ENCODE results near the gene PPDPF. TPM values are rescaled to one million over a fixed set of nuclear protein-coding genes. Genes with fewer than 3 reads are reported as not detected.

Gene PPDPF
- total RNA-seq, 1 experiment from 2014 or later = 148 TPM

DNA sequence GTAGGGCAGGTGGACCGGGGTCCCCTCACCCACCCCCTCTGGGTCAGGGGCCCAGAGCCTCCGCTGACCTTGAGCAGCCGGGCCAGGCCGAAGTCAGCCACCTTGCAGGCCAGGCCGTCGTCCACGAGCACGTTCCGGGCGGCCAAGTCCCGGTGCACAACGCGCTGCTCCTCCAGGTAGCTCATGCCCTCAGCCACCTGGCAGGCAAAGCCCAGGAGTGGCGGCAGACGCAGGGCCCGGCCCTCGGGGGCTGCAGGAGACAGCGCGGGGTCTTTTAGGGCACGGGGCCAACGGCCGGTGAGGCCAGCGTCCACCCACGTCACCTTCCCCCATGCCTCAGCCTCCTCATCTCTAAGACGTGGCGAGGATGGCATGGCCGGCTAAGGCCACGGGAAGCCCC, 20.8 kb downstream of the PPDPF start:
- BruUV-seq (replicated peaks) = no TSS peak
- Histone ChIP-seq H3K9me3 (ENCODE audit: low read depth, low read length, poor library complexity, severe bottlenecking) (no peaks in the 10 kb centered on the region), H3K4me3 (ENCODE audit: low read depth, low read length, poor library complexity, severe bottlenecking) (no peak overlapping the region), H3K4me1 (ENCODE audit: insufficient read depth, low read length, poor library complexity, severe bottlenecking) (peaks cover 5% of the 10 kb centered on the region), H3K27me3 (replicated peaks; ENCODE audit: insufficient read depth, low read depth, low read length, poor library complexity) (peaks cover 23% of the 10 kb centered on the region), H3K36me3 (ENCODE audit: insufficient read depth, low read length, poor library complexity, severe bottlenecking) (no peaks in the 10 kb centered on the region), H3K27ac (ENCODE audit: low read depth, low read length, poor library complexity, severe bottlenecking) (no peak overlapping the region)
- DNase-seq (ENCODE audit: low spot score) = no peak
- intact Hi-C loops (cut with micrococcal nuclease; ENCODE audit: unreplicated experiment) = no loop called here
- ChIA-PET CTCF (no interaction called here), POLR2A (ENCODE audit: low non-redundant PET) (interaction anchor here (0.5 kb wide), 1 partner anchor 33 kb away, joined by 4 read pairs; the partner anchor contains the start of gene HELZ2)
- TF ChIP-seq EZH2 (IDR thresholded peaks at IDR 0.05; ENCODE audit: borderline replicate concordance, low read depth, low read length, poor library complexity, severe bottlenecking) = no peak
- TF ChIP-seq, protein P1, sequence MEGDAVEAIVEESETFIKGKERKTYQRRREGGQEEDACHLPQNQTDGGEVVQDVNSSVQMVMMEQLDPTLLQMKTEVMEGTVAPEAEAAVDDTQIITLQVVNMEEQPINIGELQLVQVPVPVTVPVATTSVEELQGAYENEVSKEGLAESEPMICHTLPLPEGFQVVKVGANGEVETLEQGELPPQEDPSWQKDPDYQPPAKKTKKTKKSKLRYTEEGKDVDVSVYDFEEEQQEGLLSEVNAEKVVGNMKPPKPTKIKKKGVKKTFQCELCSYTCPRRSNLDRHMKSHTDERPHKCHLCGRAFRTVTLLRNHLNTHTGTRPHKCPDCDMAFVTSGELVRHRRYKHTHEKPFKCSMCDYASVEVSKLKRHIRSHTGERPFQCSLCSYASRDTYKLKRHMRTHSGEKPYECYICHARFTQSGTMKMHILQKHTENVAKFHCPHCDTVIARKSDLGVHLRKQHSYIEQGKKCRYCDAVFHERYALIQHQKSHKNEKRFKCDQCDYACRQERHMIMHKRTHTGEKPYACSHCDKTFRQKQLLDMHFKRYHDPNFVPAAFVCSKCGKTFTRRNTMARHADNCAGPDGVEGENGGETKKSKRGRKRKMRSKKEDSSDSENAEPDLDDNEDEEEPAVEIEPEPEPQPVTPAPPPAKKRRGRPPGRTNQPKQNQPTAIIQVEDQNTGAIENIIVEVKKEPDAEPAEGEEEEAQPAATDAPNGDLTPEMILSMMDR (conservative IDR thresholded peaks at IDR 0.05; ENCODE audit: low read depth, low read length) = no peak

DNA sequence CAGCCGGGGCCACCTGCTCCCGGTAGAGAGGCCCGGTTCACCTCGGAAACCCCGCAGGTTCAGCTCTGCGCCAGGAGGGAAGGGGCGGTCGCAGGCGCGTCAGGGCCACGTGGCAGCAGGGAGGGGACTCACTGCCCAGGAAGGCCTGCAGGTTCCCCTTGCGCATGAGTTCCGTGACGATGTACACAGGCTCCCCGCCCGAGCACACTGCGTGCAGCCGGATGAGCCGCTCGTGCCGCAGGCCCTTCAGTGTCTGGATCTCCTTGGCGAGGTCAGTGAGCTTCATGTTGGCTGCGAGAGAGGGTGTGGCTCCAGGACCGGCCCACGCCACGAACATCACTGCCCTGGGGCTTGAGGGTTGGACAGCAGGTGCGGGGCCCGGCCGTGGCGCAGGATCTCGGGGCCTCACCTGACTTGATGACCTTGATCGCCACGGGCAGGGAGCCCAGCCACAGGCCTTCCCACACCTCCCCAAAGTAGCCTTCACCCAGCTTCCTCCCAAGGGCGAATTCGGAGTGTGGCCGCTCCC, 21.5 kb downstream of the PPDPF start:
- peaks cover 5% of the 10 kb centered on the region for H3K4me1 ChIP-seq (ENCODE audit: insufficient read depth, low read length, poor library complexity, severe bottlenecking)
- POLR2A ChIA-PET (ENCODE audit: low non-redundant PET) = interaction anchor here (0.5 kb wide), 1 partner anchor 116 kb away, joined by 3 read pairs; the partner anchor contains the start of gene RTEL1
- no peaks in the 10 kb centered on the region for H3K36me3 ChIP-seq (ENCODE audit: insufficient read depth, low read length, poor library complexity, severe bottlenecking)
- no peak overlapping the region for H3K4me3 ChIP-seq (ENCODE audit: low read depth, low read length, poor library complexity, severe bottlenecking)
- H3K27me3 ChIP-seq (replicated peaks; ENCODE audit: insufficient read depth, low read depth, low read length, poor library complexity) = peaks cover 30% of the 10 kb centered on the region
- H3K9me3 ChIP-seq (ENCODE audit: low read depth, low read length, poor library complexity, severe bottlenecking) = no peaks in the 10 kb centered on the region
- H3K27ac ChIP-seq (ENCODE audit: low read depth, low read length, poor library complexity, severe bottlenecking) = no peak overlapping the region
- no peak for DNase-seq (ENCODE audit: low spot score)
- TF ChIP-seq EZH2 (IDR thresholded peaks at IDR 0.05; ENCODE audit: borderline replicate concordance, low read depth, low read length, poor library complexity, severe bottlenecking) = no peak
- TF ChIP-seq, protein P1 (conservative IDR thresholded peaks at IDR 0.05; ENCODE audit: low read depth, low read length) = no peak
- no TSS peak for BruUV-seq (replicated peaks)
- intact Hi-C loops (cut with micrococcal nuclease; ENCODE audit: unreplicated experiment) = no loop called here
- CTCF ChIA-PET = no interaction called here

DNA sequence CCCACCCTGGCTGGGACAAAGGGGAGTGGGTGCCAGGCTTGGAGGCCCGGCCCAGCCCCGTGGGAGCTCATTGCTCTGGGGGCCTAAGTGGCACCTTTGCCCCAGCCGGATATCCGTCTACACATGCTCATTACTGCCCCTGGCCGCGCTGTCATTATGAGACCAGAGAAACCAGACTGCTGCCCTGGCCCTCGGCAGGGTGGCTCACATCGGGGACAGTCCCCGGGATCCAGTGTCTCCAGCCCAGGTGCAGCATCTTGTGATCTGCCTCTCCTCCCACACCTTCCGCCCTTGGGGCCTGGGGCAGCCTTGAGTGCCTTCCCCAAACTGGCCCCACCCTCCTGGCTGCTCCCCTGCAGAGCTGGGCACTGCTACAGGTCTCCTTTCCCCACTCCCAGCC, 22.1 kb downstream of the PPDPF start:
- Histone ChIP-seq H3K4me3 (ENCODE audit: low read depth, low read length, poor library complexity, severe bottlenecking) (no peak overlapping the region), H3K4me1 (ENCODE audit: insufficient read depth, low read length, poor library complexity, severe bottlenecking) (peaks cover 1% of the 10 kb centered on the region), H3K27me3 (replicated peaks; ENCODE audit: insufficient read depth, low read depth, low read length, poor library complexity) (peaks cover 36% of the 10 kb centered on the region), H3K27ac (ENCODE audit: low read depth, low read length, poor library complexity, severe bottlenecking) (no peak overlapping the region), H3K9me3 (ENCODE audit: low read depth, low read length, poor library complexity, severe bottlenecking) (no peaks in the 10 kb centered on the region), H3K36me3 (ENCODE audit: insufficient read depth, low read length, poor library complexity, severe bottlenecking) (no peaks in the 10 kb centered on the region)
- TF ChIP-seq, protein P1 (conservative IDR thresholded peaks at IDR 0.05; ENCODE audit: low read depth, low read length) = no peak
- no peak for TF ChIP-seq EZH2 (IDR thresholded peaks at IDR 0.05; ENCODE audit: borderline replicate concordance, low read depth, low read length, poor library complexity, severe bottlenecking)
- BruUV-seq (replicated peaks) = no TSS peak
- intact Hi-C loops (cut with micrococcal nuclease; ENCODE audit: unreplicated experiment) = no loop called here
- POLR2A ChIA-PET (ENCODE audit: low non-redundant PET) = interaction anchor here (0.5 kb wide), 1 partner anchor 116 kb away, joined by 3 read pairs; the partner anchor contains the start of gene RTEL1
- DNase-seq (ENCODE audit: low spot score) = no peak
- CTCF ChIA-PET = no interaction called here
